ENCODE results near the gene PELI2. TPM values are rescaled to one million over a fixed set of nuclear protein-coding genes. Genes with fewer than 3 reads are reported as not detected.

The PELI2 gene
- total RNA-seq, 1 experiment from 2014 or later: 2.0 TPM

- intact Hi-C loops (cut with micrococcal nuclease): no loop called here
- CTCF ChIA-PET: no interaction called here
- no peak for ATAC-seq
- Histone ChIP-seq H2AFZ (ENCODE audit: low read depth, low read length, poor library complexity, severe bottlenecking) (no peak overlapping the region), H3K9me2 (ENCODE audit: insufficient read depth) (no peaks in the 10 kb centered on the region), H3K9ac (ENCODE audit: low read length) (no peak overlapping the region), H3K27me3 (ENCODE audit: insufficient read depth, low read length) (peaks cover 43% of the 10 kb centered on the region), H4K20me1 (ENCODE audit: insufficient read depth) (no peaks in the 10 kb centered on the region), H3K79me2 (ENCODE audit: insufficient read depth, low read length) (no peaks in the 10 kb centered on the region), H3K4me2 (ENCODE audit: low read length) (no peak overlapping the region), H3K9me3 (ENCODE audit: control insufficient read depth in 1 of 2, insufficient read depth in 1 of 2, low read depth in 1 of 2, low read length in 2 of 2) (no peaks in the 10 kb centered on the region), H3K27ac (ENCODE audit: low read depth, low read length) (no peak overlapping the region), H3K36me3 (ENCODE audit: control insufficient read depth in 1 of 2, insufficient read depth in 2 of 2, low read length in 2 of 2) (no peaks in the 10 kb centered on the region), H3K4me1 (ENCODE audit: control insufficient read depth in 1 of 2, insufficient read depth in 2 of 2, low read length in 2 of 2) (no peaks in the 10 kb centered on the region), H3K4me3 (replicated peaks in 1 of 2; ENCODE audit: low read depth in 1 of 2, low read length in 2 of 2) (no peak overlapping the region)
- POLR2A ChIA-PET: no interaction called here
- no TSS peak for BruUV-seq (replicated peaks)
- RAD21 ChIA-PET (ENCODE audit: low non-redundant PET in 1 of 2, low total read pairs in 2 of 2, uncharacterized antibody in 2 of 2, unreplicated experiment in 2 of 2): no interaction called here
- no peak for DNase-seq (ENCODE audit: low read depth, low spot score)
- TF ChIP-seq REST (IDR thresholded peaks at IDR 0.05; ENCODE audit: low read depth) (no peak), EGR1 (IDR thresholded peaks at IDR 0.05; ENCODE audit: low read depth) (no peak), CBX3 (IDR thresholded peaks at IDR 0.05; ENCODE audit: low read depth) (no peak), ZNF274 (IDR thresholded peaks at IDR 0.05; ENCODE audit: low read depth, low read length) (no peak), SIN3A (IDR thresholded peaks at IDR 0.05; ENCODE audit: low read depth) (no peak), CEBPB (IDR thresholded peaks at IDR 0.05; ENCODE audit: low read depth) (no peak), TCF7L2 (IDR thresholded peaks at IDR 0.05; ENCODE audit: borderline replicate concordance, extremely low read depth, insufficient read depth, insufficient read length) (no peak), ELF1 (IDR thresholded peaks at IDR 0.05; ENCODE audit: borderline replicate concordance, low read depth) (no peak), SRF (IDR thresholded peaks at IDR 0.05; ENCODE audit: low read depth) (no peak), EZH2 (IDR thresholded peaks at IDR 0.05) (no peak), YY1 (IDR thresholded peaks at IDR 0.05; ENCODE audit: extremely low read depth, insufficient replicate concordance, low read depth, low read length) (no peak)
- TF ChIP-seq, protein P1, sequence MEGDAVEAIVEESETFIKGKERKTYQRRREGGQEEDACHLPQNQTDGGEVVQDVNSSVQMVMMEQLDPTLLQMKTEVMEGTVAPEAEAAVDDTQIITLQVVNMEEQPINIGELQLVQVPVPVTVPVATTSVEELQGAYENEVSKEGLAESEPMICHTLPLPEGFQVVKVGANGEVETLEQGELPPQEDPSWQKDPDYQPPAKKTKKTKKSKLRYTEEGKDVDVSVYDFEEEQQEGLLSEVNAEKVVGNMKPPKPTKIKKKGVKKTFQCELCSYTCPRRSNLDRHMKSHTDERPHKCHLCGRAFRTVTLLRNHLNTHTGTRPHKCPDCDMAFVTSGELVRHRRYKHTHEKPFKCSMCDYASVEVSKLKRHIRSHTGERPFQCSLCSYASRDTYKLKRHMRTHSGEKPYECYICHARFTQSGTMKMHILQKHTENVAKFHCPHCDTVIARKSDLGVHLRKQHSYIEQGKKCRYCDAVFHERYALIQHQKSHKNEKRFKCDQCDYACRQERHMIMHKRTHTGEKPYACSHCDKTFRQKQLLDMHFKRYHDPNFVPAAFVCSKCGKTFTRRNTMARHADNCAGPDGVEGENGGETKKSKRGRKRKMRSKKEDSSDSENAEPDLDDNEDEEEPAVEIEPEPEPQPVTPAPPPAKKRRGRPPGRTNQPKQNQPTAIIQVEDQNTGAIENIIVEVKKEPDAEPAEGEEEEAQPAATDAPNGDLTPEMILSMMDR (IDR thresholded peaks at IDR 0.05 in 2 of 3, conservative IDR thresholded peaks at IDR 0.05 in 1 of 3; ENCODE audit: borderline replicate concordance in 1 of 3, insufficient read depth in 1 of 3, low read depth in 2 of 3, low read length in 2 of 3): no peak
- TF ChIP-seq, protein P2, sequence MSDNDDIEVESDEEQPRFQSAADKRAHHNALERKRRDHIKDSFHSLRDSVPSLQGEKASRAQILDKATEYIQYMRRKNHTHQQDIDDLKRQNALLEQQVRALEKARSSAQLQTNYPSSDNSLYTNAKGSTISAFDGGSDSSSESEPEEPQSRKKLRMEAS (IDR thresholded peaks at IDR 0.05): no peak
- TF ChIP-seq, protein P3, sequence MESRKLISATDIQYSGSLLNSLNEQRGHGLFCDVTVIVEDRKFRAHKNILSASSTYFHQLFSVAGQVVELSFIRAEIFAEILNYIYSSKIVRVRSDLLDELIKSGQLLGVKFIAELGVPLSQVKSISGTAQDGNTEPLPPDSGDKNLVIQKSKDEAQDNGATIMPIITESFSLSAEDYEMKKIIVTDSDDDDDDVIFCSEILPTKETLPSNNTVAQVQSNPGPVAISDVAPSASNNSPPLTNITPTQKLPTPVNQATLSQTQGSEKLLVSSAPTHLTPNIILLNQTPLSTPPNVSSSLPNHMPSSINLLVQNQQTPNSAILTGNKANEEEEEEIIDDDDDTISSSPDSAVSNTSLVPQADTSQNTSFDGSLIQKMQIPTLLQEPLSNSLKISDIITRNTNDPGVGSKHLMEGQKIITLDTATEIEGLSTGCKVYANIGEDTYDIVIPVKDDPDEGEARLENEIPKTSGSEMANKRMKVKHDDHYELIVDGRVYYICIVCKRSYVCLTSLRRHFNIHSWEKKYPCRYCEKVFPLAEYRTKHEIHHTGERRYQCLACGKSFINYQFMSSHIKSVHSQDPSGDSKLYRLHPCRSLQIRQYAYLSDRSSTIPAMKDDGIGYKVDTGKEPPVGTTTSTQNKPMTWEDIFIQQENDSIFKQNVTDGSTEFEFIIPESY (IDR thresholded peaks at IDR 0.05; ENCODE audit: extremely low read depth, insufficient replicate concordance, low read length): no peak
These were observed 24.1 kb upstream of the PELI2 start for GRCh38 chr14:56094076-56094475.
